GM19452 (cell line): Measurements from ENCODE around the gene FAM210B.
"Not testable (repeated sequence)": the region's sequence is repeated elsewhere in the genome, so short reads cannot be mapped to it uniquely, and the experiment has no call there.

Experiments used
- ATAC-seq: cut with Tn5 transposase; IDR thresholded peaks from one replicate; pipeline ENCODE4 v1.9.1; 2021; ENCODE audit not compliant: unreplicated experiment

FAM210B gene, protein sequence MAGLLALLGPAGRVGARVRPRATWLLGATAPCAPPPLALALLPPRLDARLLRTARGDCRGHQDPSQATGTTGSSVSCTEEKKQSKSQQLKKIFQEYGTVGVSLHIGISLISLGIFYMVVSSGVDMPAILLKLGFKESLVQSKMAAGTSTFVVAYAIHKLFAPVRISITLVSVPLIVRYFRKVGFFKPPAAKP

GRCh38 chr20:56358600-56359211 lies at the start of gene FAM210B:
FAM210B (plus strand) TSS chr20:56358974; CDS start chr20:56359006, 32 bp downstream.
- ATAC-seq, result peak; percentile 99

DNA sequence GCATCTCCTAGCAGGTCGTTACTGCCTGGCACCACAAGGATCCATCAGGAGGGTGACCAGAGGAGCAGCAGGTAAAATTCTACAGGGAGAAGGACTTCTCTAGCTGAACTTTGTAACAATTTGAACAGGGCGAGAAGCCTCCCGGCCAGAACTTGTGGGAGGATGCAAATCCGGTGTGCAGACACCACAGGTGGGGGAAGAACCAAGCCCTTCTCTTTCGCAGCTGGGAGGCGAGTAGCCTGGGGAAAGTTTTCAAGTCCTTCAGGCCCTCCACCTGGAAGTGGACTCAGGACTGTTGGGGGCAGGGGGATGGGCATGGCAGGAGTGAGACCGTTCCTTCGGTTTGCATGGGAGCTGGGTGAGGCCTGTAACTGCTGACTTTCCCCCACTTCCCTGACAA lies 42.7 kb upstream of the FAM210B start:
- no peak for ATAC-seq

GRCh38 chr20:56316483-56316882 lies 42.3 kb upstream of the FAM210B start:
- no peak for ATAC-seq

- ATAC-seq, result no peak
Measured at GRCh38 chr20:56322681-56323080, 36.1 kb upstream of the FAM210B start.

- no peak for ATAC-seq
Measured at GRCh38 chr20:56323206-56323605, 35.6 kb upstream of the FAM210B start.

- no peak for ATAC-seq
Measured at GRCh38 chr20:56323656-56324055, 35.1 kb upstream of the FAM210B start.

DNA sequence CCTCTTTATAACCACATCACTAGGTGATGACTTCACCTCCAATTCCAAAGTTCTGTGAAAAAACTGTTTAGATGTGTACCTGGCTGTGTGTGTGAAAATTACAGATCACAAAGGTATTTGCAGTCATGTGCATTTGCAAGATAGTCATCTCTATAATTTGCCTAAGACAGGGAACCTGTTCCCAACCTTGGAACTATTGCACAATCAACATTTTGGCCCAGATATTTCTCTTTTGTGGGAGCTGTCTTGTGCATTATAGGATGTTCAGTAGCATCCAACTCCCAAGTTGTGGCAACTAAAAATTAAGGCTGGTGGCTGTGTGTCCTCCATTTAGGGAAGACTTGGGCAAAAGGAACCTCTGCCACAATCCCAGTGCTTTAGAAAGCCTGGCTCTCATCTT lies 34.0 kb upstream of the FAM210B start:
- ATAC-seq, result no peak

DNA sequence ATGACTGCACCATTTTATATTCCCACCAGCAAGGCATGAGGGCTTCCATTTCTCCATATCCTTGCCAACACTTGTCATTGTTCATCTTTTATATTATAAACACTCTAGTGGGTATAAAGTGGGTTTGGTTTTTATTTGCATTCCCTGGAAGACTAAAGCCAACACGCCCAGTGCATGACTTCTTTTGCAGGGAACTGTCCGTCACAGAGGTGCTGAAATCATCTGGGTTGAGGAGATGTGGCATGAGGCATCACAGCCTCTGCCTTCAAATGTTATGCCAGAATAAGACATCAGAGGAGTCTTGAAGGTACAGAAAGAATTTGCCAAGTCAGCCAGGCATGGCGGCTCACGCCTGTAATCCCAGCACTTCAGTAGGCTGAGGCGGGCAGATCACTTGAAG lies 29.9 kb upstream of the FAM210B start:
- no peak for ATAC-seq

DNA sequence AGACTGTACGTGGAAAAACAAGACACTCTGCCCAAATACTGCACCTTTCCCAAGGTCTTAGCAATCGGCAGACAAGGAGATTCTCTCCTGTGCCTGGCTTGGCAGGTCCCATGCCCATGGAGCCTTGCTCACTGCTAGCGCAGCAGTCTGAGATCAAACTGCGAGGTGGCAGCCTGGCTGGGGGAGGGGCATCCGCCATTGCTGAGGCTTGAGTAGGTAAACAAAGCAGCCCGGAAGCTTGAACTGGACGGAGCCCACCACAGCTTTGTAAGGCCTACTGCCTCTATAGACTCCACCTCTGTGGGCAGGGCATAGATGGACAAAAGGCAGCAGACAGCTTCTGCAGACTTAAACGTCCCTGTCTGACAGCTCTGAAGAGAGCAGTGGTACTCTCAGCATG lies 22.1 kb upstream of the FAM210B start:
- ATAC-seq, result not testable (repeated sequence)

DNA sequence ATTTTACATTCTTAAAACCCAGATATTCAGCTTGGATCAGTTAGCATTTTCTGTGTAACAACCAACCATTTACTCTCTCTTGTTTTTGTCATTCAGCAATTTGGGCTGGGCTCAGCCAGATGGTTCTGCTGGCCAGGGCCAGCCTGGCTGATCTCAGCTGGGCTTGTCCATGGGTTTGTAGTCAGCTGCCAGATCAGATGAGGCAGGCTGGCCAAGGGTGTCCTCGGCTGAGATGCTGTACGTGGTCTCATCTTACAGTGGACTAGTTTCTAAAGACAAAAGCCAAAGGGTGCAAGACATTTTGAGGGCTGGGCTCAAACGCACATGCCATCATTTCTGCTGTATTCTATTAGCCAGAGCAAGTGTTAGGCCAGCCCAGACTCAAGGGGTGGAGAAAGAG lies 16.0 kb upstream of the FAM210B start:
- no peak for ATAC-seq

DNA sequence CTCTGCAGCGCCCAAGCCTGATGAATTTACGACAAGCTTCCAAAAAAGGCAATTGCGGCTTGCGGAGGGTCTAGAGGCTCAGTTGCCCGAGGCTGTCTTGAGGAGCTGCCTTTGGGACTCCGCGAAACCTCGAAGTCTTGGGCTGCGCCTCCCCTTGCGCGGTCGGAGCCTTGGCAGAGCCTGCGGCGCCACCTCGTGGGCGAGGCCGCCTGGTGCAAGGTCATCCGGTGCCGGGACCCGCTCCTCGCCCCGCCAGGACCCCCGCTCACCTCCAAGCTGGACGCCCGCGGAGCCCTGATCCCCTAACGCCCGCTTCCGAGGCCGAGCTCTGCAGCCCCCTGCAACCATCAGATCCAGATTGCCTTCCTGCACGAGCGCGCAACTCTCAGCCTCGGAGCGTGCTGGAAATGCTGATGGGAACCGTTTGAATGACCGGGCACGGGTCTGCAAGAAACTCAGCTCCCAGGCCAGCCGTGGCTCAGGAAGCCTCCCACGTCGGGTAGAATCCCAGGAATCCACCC lies 14.9 kb upstream of the FAM210B start:
- peak; percentile 76 for ATAC-seq

GRCh38 chr20:56345911-56346310 lies 12.9 kb upstream of the FAM210B start:
- no peak for ATAC-seq

DNA sequence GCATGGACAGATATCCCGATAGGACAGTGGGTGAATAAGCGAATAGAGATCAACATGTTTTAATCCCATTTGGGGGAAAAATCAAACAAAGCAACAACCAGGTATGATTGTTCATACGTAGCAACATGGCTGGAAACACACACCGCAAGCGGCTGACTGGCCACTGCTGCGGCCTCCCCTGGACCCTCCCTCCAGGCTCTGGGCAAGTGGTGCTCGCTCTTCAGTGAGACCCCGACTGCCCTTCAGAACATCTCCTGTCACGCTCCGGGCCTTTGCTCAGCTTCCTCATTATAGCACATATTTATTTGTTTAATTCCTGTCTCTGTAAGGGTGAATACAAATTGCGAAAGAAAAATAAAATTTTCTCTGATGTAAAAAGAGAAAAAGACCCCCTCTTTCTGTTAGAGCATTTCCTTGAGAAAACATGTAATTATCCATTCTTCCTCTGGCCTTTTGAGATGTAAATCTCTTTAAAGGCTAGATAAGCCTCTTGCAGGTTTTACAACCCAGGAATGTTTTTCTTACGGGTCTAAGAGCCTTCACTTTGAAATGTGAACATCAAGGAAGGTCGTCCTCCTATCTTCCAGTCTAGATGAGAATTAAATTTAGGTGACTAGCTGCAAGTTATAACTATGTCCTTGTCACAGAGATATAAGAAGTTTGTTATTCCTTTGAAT lies 11.0 kb upstream of the FAM210B start:
- ATAC-seq, result no peak

DNA sequence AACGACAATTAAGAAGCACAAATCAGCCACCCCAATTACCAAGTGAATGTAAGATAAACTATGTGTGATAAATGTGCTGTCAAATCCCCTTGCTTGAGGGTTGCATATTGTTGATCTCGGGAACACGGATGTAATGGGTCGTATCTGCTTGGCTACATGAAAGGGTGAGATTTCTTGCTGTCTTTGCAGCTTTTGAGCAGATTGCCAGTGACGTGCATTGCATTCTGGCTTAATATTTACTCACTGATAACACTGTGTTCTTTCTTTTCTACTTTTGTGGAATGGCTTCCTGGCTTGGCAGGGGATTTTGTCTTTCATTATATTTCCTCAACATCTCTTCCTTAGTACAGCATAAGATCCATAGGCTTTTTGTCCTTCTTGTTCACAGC lies 10.5 kb upstream of the FAM210B start:
- ATAC-seq, result no peak

GRCh38 chr20:56348746-56349145 lies 10.0 kb upstream of the FAM210B start:
- no peak for ATAC-seq

DNA sequence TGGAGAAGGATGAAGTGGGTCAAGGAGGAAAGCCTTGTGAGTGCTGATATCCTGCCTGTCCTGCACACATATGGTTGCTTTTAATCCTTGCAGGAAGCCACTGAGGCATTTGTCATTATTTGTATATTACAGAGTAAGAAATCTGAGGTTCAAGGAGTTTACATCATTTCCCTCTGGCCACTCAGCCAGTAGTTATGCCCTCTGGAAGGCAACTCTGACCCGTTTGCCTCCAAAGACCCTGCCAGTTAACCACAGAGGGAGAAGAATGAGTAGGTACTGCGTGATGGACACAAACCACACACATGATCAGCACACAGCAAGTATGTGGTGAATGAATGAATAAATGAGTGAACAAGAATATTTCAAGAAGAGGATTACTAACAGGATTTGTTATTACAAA lies 7.9 kb upstream of the FAM210B start:
- ATAC-seq, result no peak

- ATAC-seq, result no peak
Measured at GRCh38 chr20:56352345-56353055, 6.3 kb upstream of the FAM210B start.

- no peak for ATAC-seq
Measured at GRCh38 chr20:56353356-56353755, 5.4 kb upstream of the FAM210B start.

GRCh38 chr20:56358070-56358469 lies 704 bp upstream of the FAM210B start:
- ATAC-seq, result no peak

DNA sequence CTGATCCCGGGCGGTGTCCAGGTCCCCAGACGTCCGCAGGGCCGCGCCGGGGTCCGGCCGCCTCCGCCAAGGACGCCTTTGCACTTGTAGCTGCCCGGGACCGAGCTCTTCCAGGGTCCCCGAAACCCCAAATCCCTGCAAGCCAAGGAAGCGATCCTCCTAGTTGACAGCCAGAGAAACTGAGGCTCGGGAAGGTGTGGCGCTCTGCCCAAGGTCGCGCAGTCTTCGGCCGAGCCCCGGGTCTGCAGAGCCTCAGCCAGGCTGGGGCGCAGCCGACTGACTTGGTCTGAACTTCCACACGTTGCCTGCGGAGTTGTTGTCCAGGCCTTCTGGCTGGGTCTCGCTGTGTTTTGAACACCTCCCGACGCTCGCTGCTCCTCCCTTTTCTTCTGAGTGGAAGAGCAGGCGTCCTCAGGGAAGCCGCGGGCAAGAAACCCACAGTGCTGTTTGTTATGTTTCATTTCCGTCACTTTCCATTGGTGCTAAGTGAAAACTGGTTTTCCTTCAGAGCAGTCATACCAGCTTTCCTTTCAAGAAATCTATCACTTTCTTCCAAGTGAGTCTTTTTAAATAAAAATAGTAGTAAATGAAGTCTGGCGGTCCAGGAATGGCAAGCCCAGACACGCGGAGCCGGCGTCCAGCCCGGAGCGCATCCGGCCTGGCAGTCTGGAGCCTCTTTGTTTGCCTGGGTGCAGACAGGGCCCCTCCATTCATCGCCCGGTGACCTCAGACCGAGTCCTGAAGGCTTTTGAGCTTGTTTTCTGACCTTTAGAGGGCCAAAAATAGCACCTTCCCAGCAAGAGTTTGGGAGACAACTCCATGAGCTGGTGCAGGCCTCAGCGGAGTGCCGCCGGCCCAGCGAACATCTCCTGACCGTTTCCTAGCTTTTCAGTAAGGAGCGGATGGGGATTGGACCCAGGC lies 698 bp downstream of the FAM210B start:
- ATAC-seq, result peak; percentile 23
